ENCODE measurements around the gene TMEM239. TPM values are rescaled to one million over a fixed set of nuclear protein-coding genes. Genes with fewer than 3 reads are reported as not detected.
"Not testable (repeated sequence)": the region's sequence is repeated elsewhere in the genome, so short reads cannot be mapped to it uniquely, and the experiment has no call there.

The TMEM239 gene
- total RNA-seq: not detected

- H3K4me3 Mint-ChIP-seq: no peak within 1 kb of the TSS
- H3K9me3 Mint-ChIP-seq (ENCODE audit: low read depth): peaks cover 6% of the 10 kb centered on the region
- H3K27me3 Mint-ChIP-seq: peaks cover 50% of the 10 kb centered on the region
- peak; percentile 37 for DNase-seq
- peaks cover 8% of the 10 kb centered on the region for H3K4me1 Mint-ChIP-seq
- CTCF ChIA-PET: no interaction called here
- ATAC-seq: no peak
- no peaks in the 10 kb centered on the region for H3K36me3 Mint-ChIP-seq
- H3K27ac Mint-ChIP-seq: no peak within 1 kb of the TSS
These were observed at the start of gene TMEM239 for GRCh38 chr20:2816030-2816582. Gene TMEM239, plus strand, starts transcription at chr20:2816364. Its CDS starts 191 bp downstream, at chr20:2816555.

DNA sequence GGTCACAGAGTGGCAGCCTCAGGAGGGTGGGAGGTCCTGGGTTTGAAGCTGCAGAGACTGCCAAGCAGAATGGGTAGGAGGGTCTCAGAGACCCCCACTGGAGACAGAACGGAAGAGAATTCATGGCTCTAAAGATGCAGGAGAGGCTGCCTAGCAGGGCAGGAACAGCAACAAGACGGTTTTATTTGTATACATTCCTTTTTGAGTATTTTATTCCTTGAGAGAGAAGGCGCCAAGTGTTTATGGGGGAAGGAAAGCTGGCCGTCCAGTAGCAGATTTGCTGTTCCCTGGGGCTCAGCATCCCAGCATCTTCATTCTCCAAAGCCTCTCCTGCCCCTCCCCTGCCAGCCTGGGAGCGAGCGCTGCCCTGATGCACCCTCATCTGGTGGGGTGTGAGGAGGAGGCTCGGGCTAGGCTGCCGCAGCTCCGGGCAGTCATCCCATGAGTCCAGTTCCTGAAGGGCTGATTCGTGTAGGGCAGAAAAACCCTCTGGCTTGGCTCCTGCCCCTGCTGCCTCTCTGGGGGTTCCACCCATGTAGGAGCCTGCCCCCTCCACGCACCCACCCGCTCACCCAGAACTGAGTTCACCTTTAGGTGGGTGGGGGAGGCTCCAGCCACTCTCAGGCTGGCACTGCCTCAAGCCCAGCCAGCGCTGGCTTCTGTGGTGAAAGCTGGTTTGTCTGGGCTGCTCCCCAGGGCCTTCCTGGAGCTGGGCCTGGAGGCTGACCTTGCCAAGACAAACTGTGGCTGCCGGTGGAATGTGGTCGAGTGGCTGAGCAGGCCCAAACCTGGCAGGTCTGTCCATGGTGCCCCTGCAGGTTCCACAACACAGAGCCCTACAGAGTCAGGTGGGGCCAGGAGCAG, 48.2 kb upstream of the TMEM239 start:
- Mint-ChIP-seq H3K4me1 (peaks cover 11% of the 10 kb centered on the region), H3K27me3 (peaks cover 24% of the 10 kb centered on the region)

GRCh38 chr20:2768632-2769015, 47.5 kb upstream of the TMEM239 start:
- Mint-ChIP-seq H3K4me1 (peaks cover 11% of the 10 kb centered on the region), H3K27me3 (peaks cover 23% of the 10 kb centered on the region), H3K27ac (no peak overlapping the region), H3K36me3 (no peaks in the 10 kb centered on the region), H3K9me3 (ENCODE audit: low read depth) (no peaks in the 10 kb centered on the region), H3K4me3 (no peak overlapping the region)
- DNase-seq (no peak), ATAC-seq (no peak)
- CTCF ChIA-PET: interaction anchor here (1.1 kb wide), 1 partner anchor 15 kb away, joined by 4 read pairs; no protein-coding TSS in a partner anchor

More for the DNA sequence above, 48.2 kb upstream of the TMEM239 start:
- H3K4me3 Mint-ChIP-seq: no peak overlapping the region
- H3K36me3 Mint-ChIP-seq: no peaks in the 10 kb centered on the region
- no peaks in the 10 kb centered on the region for H3K9me3 Mint-ChIP-seq (ENCODE audit: low read depth)
- ATAC-seq (no peak), DNase-seq (no peak)
- H3K27ac Mint-ChIP-seq: no peak overlapping the region
- CTCF ChIA-PET: interaction anchor here (1.1 kb wide), 1 partner anchor 15 kb away, joined by 4 read pairs; no protein-coding TSS in a partner anchor

GRCh38 chr20:2770091-2770490, 46.1 kb upstream of the TMEM239 start:
- DNase-seq; CTCF ChIA-PET; H3K27ac Mint-ChIP-seq; H3K9me3 Mint-ChIP-seq (ENCODE audit: low read depth); H3K4me3 Mint-ChIP-seq; H3K36me3 Mint-ChIP-seq; ATAC-seq: not testable (repeated sequence)
- Mint-ChIP-seq H3K4me1 (peaks cover 11% of the 10 kb centered on the region), H3K27me3 (peaks cover 19% of the 10 kb centered on the region)

DNA sequence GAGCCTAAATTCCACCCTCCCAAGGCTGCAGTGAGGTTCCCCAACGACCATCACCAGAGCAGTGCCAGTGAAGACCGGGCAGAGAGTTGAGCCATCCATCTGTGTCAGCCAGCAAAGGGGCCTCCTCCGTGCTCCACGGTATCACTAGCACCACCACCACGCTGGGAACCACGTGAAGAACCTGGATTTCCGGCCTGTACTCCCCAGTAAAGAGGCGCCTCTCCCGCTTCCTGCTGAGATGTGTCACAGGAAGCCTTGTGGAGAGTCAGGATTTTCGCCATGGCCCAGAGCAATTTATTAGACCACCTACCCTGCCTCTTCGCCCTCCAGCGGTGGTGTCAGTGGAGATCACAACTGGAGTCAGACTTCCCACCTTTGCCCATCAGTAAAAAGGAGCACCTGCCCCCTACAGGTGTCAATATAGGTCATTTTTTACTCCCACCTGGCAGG, 44.5 kb upstream of the TMEM239 start:
- Mint-ChIP-seq H3K4me3 (no peak overlapping the region), H3K27me3 (peaks cover 22% of the 10 kb centered on the region), H3K9me3 (ENCODE audit: low read depth) (no peaks in the 10 kb centered on the region), H3K4me1 (peaks cover 11% of the 10 kb centered on the region), H3K36me3 (no peaks in the 10 kb centered on the region), H3K27ac (no peak overlapping the region)
- DNase-seq (no peak), ATAC-seq (peak; percentile 33)
- CTCF ChIA-PET: no interaction called here

GRCh38 chr20:2773812-2774211, 42.4 kb upstream of the TMEM239 start:
- Mint-ChIP-seq H3K9me3 (ENCODE audit: low read depth) (no peaks in the 10 kb centered on the region), H3K27ac (no peak overlapping the region), H3K27me3 (peaks cover 20% of the 10 kb centered on the region), H3K4me3 (no peak overlapping the region), H3K4me1 (peaks cover 11% of the 10 kb centered on the region), H3K36me3 (no peaks in the 10 kb centered on the region)
- CTCF ChIA-PET: interaction anchor here (1.3 kb wide), 1 partner anchor 21 kb away, joined by 4 read pairs; no protein-coding TSS in a partner anchor
- no peak for DNase-seq
- no peak for ATAC-seq

- no peak overlapping the region for H3K27ac Mint-ChIP-seq
- CTCF ChIA-PET: interaction anchor here (0.7 kb wide), 1 partner anchor 322 kb away, joined by 4 read pairs; no protein-coding TSS in a partner anchor
These were observed 41.0 kb upstream of the TMEM239 start for GRCh38 chr20:2775139-2775538.

DNA sequence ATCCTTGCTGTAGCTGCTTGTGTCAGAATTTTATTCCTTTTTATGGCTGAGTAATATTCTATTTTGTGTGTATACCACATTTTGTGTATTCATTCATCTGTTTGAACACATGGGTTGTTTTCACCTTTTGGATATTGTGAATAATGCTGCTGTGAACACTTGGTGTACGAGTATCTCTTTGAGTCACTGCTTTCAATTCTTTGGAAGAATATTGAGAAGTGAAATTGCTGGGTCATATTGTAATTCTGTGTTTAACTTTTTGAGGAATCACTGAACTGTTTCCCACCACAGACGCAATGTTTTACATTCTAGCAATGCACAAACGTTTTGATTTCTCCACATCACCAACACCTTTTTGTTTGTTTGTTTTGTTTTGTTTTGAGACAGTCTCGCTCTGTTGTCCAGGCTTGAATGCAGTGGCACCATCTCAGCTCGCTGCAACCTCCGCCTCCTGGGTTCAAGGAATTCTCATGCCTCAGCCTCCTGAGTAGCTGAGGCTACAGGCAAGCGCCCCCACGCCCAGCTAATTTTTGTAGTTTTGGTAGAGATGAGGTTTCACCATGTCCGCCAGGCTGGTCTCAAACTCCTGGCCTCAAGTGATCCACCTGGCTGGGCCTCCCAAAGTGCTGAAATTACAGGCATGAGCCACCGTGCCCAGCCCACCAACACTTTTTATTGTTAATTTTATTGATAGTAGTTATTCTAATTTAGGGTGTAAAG, 37.4 kb upstream of the TMEM239 start:
- ATAC-seq: no peak
- CTCF ChIA-PET: no interaction called here
- H3K4me3 Mint-ChIP-seq: no peak overlapping the region
- H3K9me3 Mint-ChIP-seq (ENCODE audit: low read depth): no peaks in the 10 kb centered on the region
- no peak for DNase-seq
- H3K27ac Mint-ChIP-seq: no peak overlapping the region
- no peaks in the 10 kb centered on the region for H3K4me1 Mint-ChIP-seq
- H3K27me3 Mint-ChIP-seq: peaks cover 39% of the 10 kb centered on the region
- H3K36me3 Mint-ChIP-seq: no peaks in the 10 kb centered on the region

More at GRCh38 chr20:2775139-2775538, 41.0 kb upstream of the TMEM239 start:
- H3K36me3 Mint-ChIP-seq: no peaks in the 10 kb centered on the region
- DNase-seq (no peak), ATAC-seq (no peak)
- no peaks in the 10 kb centered on the region for H3K9me3 Mint-ChIP-seq (ENCODE audit: low read depth)
- peaks cover 11% of the 10 kb centered on the region for H3K4me1 Mint-ChIP-seq
- no peak overlapping the region for H3K4me3 Mint-ChIP-seq
- H3K27me3 Mint-ChIP-seq: peaks cover 26% of the 10 kb centered on the region

GRCh38 chr20:2780948-2781347, 35.2 kb upstream of the TMEM239 start:
- no peak overlapping the region for H3K4me3 Mint-ChIP-seq
- CTCF ChIA-PET: no interaction called here
- ATAC-seq: no peak

GRCh38 chr20:2783908-2784566, 32.1 kb upstream of the TMEM239 start:
- peaks cover 56% of the 10 kb centered on the region for H3K27me3 Mint-ChIP-seq
- ATAC-seq (no peak), DNase-seq (no peak)
- H3K36me3 Mint-ChIP-seq: no peaks in the 10 kb centered on the region
- no peak overlapping the region for H3K4me3 Mint-ChIP-seq
- H3K9me3 Mint-ChIP-seq (ENCODE audit: low read depth): no peaks in the 10 kb centered on the region
- H3K27ac Mint-ChIP-seq: no peak overlapping the region
- H3K4me1 Mint-ChIP-seq: no peaks in the 10 kb centered on the region
- CTCF ChIA-PET: no interaction called here

More at GRCh38 chr20:2780948-2781347, 35.2 kb upstream of the TMEM239 start:
- peaks cover 51% of the 10 kb centered on the region for H3K27me3 Mint-ChIP-seq
- H3K4me1 Mint-ChIP-seq: no peaks in the 10 kb centered on the region
- no peak overlapping the region for H3K27ac Mint-ChIP-seq
- no peak for DNase-seq
- H3K9me3 Mint-ChIP-seq (ENCODE audit: low read depth): no peaks in the 10 kb centered on the region
- H3K36me3 Mint-ChIP-seq: no peaks in the 10 kb centered on the region

DNA sequence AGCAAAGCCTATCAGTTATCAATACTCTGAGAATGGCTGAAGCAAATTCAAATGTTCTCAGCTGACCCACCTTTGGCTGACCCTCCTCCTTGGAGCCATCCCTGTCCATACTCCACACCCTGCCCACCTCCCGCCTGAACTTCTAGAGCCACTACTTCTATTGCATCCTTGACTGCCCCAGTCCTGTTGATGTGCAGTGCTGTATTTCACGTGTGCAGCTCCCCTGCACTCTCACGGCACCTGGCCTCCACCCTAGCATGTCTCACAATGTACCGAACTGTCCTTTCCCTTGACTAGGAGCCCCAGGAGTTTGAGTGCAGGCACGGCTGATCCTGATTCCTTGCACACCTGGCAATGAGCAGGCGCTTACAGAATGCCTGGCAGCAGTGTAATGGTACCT, 22.7 kb upstream of the TMEM239 start:
- Mint-ChIP-seq H3K36me3 (no peaks in the 10 kb centered on the region), H3K9me3 (ENCODE audit: low read depth) (no peaks in the 10 kb centered on the region), H3K27ac (no peak overlapping the region), H3K27me3 (peaks cover 57% of the 10 kb centered on the region), H3K4me1 (peaks cover 4% of the 10 kb centered on the region), H3K4me3 (no peak overlapping the region)
- ATAC-seq: no peak
- DNase-seq: no peak
- CTCF ChIA-PET: no interaction called here

- Mint-ChIP-seq H3K4me1 (peaks cover 4% of the 10 kb centered on the region), H3K27me3 (peaks cover 58% of the 10 kb centered on the region), H3K4me3 (no peak overlapping the region), H3K36me3 (no peaks in the 10 kb centered on the region), H3K9me3 (ENCODE audit: low read depth) (no peaks in the 10 kb centered on the region), H3K27ac (no peak overlapping the region)
- ATAC-seq: no peak
- DNase-seq: no peak
- CTCF ChIA-PET: no interaction called here
These were observed 21.9 kb upstream of the TMEM239 start for GRCh38 chr20:2794202-2794748.
